ENCODE measurements around the gene RNF144B.
"Not testable (repeated sequence)": the region's sequence is repeated elsewhere in the genome, so short reads cannot be mapped to it uniquely, and the experiment has no call there.

The RNF144B gene

DNA sequence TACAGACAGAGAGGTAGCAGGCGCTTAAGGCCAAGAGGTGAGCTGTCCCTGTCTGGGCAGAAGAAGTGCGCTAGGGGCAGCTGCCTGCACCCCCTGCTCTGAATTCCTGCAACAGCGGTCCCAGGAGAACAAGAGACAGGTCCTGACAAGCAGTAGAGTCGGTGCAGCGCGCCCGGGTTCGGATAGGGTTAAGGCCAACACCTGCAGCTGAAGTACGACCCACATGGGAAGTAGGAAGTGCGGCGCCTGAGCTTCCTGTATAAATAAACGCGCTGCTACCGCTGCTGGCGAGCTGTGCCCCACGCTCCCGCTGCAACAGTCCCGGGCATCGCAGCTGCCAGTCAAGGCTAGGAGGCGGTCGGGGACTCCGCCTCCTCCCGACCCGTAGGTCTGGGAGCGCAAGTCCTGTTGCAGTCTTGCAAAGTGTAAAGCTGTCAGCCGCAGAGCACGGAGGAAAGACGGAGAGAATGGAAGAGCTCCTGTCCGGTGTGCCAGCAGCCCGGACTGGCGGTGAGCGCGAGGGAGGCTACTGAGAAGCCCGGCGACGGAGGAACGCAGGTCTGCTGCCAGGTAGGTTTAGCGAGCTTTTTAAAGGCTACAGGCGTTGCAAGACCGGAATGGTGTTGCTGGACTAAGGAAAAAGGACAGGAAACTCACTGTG, at the start of gene RNF144B:
Gene RNF144B (plus strand): TSS at position 290 of the 661 bp plus-strand sequence. CDS start 12,185 bp downstream, outside the sequence.
- peak; percentile 84 for DNase-seq

DNA sequence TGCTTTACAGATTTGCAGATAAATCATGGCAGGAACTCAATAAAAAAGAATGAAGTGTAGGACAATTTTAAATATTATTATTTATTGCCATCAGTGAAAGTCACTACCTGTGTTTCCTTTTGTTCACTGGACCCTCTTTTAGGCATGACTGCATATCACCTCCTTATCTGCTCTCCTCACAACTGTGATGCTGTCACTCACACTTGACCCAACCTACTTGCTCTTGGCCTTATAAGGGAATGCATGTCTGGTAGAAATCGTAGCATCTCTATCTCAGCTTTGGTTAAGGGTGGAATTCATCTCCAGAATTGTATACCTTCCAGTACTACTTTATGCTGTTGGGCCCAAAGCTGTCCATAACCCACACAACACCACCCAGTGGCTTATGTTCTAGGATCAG, 47.6 kb upstream of the RNF144B start:
- no peak for DNase-seq

DNA sequence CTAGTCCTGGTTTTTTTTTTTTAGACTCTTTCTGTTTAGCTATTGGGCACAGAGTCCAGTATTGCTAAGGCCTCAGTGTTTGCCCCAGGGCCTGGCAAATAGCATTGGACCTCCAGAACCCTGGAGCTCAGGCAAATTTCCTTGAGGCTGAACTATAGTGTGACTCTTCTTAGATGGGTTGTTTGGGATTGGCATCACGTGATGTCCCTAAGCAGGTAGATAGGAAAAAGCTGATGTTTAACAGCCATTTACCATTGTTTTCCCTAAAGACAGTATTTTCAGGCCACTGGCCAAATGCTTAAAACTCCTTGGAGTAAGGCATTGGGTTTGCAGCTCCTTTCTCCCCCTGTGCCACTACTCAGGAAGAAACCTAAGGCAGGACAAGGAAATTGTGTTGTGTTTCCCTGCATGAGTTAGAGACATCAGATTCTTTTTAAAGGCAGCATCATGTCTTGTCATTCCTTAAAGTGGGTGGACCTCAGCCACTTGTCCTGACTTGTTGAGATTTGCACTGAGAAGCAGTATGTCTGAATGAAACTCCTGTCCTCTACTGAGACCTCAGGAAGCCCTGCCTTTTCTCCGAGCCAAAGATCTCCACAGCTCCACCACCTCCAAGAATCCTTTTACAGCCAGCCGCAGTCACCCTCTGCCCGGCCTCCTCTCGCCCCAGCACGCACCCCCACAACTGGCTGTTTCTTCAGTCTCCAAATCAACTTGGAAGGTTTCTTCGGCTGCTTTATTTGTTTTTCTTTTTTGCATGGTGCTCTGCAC, 46.2 kb upstream of the RNF144B start:
- DNase-seq, result no peak

DNA sequence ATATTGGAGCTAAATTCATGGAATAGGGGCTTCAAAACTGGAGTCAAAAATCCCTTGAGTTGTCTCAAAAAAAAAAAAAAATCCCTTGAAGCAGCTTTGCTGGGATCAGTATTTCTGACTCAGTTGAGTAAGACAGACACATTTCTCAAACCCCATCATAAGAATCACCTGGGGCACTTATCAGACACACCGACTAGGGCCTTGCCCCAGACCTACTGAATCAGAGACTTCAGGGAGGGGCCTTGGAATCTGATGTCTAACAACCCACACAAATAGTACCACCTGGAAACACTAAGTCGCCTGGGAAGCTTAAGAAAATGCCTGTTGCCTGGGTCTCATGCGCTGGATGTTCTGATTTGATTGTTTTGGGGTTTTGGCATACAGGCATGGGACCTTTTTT, 44.9 kb upstream of the RNF144B start:
- DNase-seq, result no peak

DNA sequence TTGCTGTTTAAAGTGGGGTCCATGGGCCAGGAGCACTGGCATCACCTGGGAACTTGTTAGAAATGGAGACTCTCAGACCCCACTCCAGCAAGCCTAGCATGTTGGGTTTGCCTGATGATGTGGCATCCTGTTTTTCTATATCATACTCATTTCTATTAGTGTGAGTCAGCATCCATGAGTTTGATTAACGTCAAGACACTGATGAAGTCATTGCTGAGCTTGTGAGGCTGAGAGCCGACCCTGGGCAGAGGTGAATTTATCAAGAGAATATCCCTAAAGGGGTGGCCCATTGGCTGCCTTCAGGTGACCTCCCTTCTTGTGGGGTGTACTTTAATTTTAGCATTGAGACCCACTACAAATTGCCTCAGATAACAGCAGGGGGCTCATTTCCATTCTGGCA, 43.4 kb upstream of the RNF144B start:
- DNase-seq, result no peak

DNA sequence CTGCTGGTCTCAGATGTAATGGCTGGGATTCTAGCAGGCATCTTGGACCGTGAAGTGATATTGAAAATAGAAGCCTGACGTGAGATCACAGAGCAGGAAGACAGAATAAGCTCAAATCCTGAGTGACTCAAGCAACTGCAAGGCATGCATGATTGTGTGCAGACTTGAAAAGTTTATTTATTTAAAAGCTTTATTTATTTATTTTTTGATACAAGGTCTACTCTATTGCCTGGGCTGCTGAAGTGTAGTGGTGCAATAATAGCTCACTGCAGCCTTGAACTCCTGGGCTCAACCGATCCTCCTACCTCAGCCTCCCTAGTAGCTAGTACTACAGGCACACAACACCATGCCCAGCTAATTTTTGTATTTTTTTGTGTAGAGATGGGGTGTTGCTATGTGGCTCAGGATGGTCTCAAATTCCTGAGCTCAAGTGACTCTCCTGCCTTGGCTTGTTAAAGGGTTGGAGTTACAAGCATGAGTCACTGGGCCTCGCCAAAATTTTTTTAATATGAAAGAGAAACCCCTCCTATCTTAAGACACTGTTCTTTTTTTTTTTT, 40.1 kb upstream of the RNF144B start:
- DNase-seq, result no peak

DNA sequence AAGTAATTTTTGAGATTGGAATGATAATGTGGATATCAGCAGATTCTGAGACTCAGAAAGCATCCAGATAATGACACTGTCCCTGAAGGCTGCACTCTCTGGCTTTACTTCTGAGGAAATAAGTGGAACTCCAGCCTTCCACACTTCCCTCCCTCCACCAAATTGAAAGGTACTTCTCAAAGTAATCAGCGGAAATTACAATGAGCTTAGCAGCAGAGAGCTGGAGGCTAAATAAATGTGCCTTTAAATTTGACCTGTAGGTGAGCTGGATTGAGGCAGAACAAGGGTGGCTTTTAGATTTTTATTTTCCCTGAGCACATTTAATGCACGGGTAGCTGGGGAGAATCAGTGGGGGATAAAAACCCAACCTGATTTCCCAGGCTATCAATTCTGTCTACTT, 39.3 kb upstream of the RNF144B start:
- DNase-seq, result no peak

DNA sequence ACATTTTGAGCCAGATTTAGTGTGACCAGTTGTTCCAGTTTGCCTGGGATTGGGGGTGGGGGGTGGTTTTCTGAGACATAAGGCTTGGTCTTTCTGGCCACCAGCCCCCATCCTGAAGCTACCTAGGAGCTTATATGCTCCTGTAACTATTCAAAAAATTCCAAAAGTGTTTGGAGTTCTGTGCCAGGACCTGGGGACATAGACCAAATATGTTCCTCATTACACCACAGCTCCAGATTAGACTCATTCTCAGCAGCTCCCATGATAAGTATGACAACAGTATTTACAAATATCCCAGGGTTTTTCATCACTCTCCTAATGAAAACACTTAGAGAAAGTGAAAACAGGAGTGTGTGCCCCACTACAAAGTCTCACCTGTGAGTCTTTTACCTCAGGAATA, 37.8 kb upstream of the RNF144B start:
- DNase-seq, result no peak

DNA sequence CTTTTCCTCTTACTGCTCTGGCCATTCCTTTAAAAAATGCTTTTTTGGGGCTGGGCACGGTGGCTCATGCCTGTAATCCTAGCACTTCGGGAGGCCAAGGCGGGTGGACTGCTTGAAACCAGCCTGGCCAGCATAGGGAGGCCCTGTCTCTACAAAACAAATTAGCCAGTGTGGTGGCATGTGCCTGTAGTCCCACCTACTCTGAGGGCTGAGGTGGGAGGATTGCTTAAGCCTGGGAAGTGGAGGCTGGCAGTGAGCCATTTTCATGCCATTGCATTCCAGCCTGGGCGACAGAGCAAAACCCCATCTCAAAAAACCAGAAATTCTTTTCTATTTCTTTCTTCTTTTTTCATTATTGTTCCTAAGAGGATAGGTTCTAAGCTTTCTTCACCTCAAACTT, 36.9 kb upstream of the RNF144B start:
- DNase-seq, result no peak

DNA sequence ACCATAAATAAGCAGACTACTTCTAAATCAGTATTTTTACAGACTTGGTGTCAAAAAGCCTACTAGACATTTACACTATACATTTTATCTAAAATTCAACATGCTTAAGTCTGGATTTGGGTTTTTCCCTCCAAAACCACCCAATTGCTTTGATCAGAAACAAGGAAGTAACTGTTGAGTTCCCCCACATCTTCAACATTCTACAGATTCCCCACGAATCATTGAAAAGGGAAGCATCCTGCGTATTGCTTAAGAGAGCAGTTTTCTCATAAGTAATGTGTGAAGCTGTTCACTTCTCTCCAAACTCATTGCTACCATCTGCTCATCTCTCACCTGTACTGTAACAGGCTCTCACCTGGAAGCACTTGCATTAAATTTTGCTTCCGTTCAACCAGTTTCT, 36.4 kb upstream of the RNF144B start:
- DNase-seq, result no peak

DNA sequence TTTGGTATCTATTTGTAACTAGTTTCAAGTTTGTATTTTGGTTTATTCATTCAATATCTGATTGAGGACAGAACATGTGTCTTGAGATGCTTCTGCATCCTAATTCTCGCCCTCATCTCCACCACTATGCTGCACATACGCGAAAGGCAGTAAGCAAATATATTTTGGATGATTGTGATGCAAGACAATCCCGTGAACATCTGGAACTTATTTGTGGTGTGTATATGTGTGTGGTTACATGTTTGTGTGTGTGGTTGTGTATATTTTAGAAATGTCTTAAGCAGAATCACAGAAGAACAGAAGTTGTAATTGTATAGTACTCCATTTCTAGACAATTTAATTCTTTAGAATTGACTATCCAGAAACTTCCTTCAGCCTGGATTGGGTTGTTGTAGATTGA, 35.1 kb upstream of the RNF144B start:
- no peak for DNase-seq

DNA sequence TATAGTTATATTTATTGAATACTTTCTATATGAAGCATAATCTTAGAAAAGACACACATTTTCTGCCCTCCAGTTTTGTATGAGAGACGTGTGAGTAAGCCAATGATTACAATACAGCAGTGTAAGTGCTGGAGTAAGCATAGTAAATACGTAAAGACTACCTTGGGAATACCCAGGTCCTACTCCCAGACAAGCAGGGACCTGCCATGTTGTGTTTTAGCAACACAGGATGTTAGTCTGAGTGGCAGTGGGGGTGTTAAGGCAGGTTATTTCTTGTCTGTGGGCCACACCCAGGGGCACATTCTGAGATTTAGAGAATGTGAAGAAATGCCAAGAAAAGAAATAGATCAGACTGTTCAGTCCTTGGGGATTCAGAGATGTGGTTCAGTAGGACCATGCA, 34.3 kb upstream of the RNF144B start:
- no peak for DNase-seq

DNA sequence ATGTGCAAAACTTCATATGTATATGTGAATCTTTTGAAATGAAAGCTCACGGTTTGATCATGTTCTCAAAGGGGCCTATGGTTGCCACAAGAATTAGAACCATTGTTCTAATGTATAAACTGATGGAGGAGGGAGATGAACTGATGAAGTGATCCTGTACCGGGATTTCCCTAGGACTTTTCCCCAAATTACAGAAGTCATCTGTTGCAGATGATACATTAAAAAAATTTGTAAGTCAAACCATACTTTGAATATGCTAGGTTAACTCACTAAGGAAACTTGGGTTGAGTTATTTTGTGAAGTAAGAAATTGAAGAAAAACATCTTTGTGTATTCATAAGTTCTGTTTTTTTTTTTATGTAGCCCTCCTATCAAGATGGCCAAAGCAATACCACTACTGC, 33.9 kb upstream of the RNF144B start:
- no peak for DNase-seq

DNA sequence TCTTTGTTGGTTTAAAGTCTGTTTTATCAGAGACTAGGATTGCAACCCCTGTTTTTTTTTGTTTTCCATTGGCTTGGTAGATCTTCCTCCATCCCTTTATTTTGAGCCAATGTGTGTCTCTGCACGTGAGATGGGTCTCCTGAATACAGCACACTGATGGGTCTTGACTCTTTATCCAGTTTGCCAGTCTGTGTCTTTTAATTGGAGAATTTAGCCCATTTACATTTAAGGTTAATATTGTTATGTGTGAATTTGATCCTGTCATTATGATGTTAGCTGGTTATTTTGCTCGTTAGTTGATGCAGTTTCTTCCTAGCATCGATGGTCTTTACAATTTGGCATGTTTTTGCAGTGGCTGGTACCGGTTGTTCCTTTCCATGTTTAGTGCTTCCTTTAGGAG, 29.6 kb upstream of the RNF144B start:
- not testable (repeated sequence) for DNase-seq

DNA sequence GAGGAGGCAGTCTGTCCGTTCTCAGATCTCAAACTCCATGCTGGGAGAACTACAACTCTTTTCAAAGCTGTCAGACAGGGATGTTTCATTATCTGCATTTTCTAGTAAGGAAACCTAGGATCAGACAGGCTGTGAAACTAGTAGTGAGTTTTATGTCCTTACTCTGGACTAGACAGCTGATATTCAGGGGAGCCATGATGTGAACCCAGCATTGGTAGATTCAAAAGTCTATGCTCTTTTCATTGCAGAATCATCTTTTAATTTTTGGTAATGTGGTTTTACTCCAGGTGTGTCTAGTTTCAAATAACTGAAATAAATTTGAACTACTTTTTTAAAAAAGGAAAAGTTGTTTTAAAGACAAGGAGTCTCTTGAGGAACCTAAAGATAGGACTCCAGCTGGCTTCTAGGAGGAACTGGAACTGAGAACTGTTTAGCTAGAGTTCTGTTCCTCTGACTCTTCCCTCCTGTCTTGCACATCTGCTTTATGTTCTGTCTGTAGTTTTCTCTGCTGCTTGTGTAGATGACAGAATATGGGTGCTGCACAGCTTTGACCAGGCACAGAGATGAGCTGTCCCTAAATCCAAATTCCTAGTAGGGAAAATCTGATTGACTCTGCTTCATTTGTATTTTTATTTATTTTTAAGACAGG, 27.8 kb upstream of the RNF144B start:
- DNase-seq, result no peak

DNA sequence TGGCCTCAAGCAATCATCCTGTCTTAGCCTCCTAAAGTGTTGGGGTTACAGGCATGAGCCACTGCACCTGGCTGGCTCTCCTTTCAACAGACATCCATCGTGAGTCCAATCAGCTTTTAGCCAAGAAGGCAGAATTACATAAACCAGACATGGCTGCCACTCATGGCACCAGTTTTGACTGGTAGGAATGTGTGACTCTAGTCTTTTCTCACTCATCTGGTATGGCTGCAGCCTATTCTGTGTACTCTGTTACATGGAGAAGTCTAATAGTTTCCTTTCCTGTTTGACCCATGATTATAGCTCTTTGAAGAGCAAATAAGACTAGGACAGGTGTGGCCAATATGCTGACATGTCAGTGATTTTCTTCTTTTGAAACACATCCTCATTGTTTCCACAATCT, 27.0 kb upstream of the RNF144B start:
- DNase-seq, result no peak

DNA sequence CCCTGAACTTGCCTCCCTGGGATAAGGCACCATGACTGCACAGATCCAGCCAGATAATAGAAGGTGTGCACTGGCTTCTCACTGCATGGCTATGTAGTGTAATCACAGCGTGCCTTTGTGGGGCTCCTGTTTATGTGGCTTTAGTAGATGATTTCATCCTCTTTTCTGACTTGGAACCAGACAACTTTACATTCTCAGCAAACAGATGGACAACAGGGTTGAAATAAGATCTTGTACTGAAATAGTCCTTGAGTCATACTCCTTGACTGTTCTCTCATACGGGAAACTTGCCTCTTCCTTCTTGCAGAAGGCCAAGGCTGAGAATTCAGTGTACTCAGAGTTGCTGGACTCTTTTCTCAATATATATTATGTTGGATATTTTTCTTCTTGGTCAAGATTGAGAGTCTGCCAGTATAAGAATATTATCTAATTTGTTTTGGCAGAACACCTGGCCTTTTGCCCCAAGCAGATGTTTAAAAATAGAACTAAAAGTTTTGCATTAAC, 25.0 kb upstream of the RNF144B start:
- DNase-seq, result no peak

DNA sequence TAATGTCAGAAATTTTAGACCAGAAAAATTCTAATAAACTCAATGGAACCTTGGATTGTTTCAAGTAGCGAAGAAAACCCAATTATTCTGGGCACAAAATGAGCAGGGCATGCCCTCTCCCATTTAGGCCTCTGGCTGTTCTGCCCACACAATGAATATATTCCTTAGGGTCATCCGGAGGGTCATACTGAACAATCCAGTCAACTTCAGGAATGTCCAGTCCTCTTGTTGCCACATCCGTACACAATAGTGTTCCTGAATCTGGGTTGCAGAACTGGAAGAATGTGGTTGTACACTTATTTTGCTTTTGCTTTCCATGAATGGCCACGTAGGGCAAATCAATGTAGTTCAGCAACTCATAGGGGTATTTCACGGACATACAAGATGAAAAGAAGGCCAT, 23.4 kb upstream of the RNF144B start:
- no peak for DNase-seq

DNA sequence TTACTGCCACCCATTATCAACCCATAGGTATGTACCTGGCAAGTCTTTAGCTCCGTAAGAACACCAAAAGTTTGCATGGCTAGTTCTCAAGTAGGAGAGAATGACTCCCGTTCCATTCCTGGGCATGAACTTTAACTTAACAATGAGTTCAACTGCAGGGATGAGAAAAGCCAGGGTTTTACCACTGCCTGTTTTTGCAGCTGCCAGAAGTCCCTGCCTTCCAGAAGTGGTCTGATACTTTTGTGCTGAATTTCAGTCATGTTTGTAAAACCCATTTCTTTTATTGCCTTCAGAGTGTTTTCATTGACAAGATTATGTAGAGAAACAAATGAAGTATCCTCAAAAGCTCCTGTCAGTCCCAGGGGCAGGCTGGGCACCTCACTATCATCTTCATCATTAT, 22.6 kb upstream of the RNF144B start:
- DNase-seq, result not testable (repeated sequence)

DNA sequence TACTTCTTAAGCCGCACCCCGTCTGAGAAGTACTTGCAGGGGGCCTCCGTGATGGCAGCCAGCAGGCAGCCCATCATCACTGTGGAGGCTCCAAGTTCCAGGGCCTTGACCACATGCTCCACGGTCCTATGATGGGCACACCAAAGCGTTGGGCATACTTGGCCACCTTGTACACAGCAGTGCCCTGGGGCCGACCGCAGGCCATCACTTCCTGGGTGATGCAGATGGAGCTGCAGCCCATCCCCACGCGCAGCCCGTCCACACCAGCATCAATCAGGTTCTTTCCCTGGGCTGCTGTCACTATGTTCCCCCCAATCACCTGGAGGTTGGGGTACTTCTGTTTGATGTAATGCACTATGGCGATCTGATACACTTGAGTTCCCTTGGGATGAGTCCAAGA, 19.8 kb upstream of the RNF144B start:
- DNase-seq, result no peak

DNA sequence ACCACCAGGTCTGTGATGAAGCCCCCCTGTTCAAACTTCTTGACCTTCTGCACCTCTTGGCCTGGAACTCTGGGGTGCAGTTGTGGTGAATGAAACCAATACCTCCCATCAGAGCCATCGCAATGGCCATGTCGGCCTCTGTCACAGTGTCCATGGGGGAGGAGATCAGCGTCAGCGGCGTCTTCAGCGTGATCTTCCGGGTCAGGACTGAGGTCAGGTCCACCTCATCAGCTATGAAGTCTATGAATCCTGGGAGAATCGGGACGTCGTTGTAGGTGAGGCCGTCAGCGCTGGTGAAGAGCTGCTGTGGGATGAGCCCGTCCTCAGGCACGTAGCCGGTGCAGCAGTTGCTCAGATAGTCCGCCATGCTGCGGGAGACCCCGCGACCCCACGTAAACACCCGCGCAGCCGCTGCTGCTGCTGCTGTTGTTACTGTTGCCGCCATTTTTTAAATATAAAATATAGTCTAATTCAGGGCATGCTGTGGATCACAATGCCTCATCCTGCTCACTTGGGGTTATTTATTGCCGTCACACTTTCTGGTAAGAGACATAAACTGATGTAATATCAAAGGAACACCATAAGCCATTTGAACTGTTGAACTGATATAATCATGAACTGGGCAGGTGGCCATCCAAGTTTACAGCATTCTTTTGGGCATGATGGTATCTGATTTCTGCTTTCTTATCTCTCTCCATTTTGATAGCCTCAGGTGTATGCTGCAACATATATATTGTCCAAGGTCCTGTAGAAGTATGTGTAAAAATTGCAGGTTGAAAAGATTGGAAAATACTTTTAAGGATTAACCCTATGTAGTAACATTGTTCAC, 18.7 kb upstream of the RNF144B start:
- DNase-seq, result no peak

DNA sequence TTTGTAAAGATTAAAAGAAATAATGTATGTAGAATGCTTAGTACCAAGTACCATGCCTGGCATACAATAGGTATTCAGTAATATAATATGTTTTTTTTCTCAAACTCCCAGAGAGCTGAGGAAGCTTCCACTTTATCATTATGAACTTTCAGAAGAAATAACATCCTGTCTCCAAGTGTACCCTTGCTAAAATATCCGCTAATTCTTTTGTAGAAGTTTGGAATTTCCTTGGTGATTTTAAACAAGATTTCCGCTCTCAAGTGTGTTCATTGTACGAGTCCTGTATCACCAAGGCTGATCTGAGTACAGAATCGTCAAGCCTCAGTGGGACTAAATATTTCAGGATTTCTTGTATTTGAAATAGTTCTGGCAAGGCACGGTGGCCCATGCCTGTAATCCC, 16.1 kb upstream of the RNF144B start:
- DNase-seq, result no peak

DNA sequence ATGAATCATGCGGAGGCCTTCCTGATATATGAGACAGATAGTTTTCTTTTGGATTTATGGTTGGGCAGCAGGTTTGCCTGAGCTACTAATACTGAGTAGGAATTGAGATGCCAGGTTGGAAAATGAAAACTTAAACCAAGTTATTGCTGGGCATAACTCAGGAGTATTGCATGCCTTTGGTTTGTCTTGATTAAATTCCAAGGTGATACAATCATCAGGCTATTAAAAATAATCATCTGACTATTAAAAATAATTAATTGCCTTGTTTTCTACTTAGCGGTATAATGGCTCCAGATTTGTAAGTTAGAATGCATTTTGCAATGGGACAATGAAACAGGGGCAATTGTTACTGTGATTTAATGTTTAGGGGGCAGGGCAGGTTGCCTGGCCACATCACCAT, 15.5 kb upstream of the RNF144B start:
- DNase-seq, result no peak
